A549 treated with CORT108297 at 1 μM for 4 hours (cell line): ENCODE measurements around the gene GTF2B. TPM values are rescaled to one million over a fixed set of nuclear protein-coding genes. Genes with fewer than 3 reads are reported as not detected.

Source experiments
- total RNA-seq: library from RNA; stranded (reverse); fragments of 200-300 nt; extraction: Qiagen RNA extraction; gene quantifications from 5 replicates; pipeline ENCODE4 v1.2.3, GENCODE V29; 2022

Gene GTF2B, protein sequence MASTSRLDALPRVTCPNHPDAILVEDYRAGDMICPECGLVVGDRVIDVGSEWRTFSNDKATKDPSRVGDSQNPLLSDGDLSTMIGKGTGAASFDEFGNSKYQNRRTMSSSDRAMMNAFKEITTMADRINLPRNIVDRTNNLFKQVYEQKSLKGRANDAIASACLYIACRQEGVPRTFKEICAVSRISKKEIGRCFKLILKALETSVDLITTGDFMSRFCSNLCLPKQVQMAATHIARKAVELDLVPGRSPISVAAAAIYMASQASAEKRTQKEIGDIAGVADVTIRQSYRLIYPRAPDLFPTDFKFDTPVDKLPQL
- total RNA-seq: 23.9 to 31.6 TPM (median 25.1 TPM) in 5 replicates

DNA sequence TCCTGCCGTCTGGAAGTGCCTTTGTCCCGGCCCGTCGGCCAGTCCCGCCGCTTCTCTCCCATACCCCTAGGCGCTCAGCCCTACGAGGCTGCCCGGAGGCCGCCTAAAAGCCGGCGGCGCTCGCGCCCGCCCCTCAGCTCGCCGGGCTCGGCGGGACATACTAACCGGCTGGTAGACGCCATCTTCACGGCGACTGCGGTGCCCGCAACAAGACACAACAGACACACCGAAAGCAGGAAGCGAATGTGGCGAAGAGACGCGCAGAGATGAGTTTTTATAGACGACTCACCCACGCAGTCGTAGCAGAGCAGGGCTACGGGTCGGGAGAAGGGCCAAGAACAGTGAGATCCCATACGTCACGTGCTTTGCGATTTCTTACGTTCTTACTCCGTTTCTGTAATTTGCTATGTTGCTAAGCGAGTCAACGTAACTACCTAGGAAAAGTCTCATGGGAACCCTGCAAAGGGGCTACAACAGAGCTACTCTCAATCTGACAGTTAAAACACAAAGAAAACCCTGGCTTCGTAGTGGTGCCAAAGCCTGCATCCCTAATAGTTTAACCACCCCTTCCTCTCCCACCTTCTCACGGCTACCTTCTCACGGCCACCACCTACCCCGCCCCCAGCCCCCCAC, at the start of gene GTF2B:
Gene GTF2B (minus strand): TSS at position 250 of the 633 bp plus-strand sequence. CDS start 68 bp downstream, at position 182.

Other genes with a start within 250 kb of the GTF2B start
- 11.1 to 16.3 TPM (median 15.4 TPM) in 5 replicates for gene PKN2, start 207.3 kb downstream of the GTF2B start, total RNA-seq
- 6.6 to 8.7 TPM (median 6.9 TPM) in 5 replicates for gene KYAT3, start 101.1 kb upstream of the GTF2B start, total RNA-seq
- 2.0 to 2.5 TPM (median 2.1 TPM) in 5 replicates for gene RBMXL1, start 101.1 kb upstream of the GTF2B start, total RNA-seq
- gene GBP3, start 131.3 kb upstream of the GTF2B start, total RNA-seq: 1.1 to 1.6 TPM (median 1.5 TPM) in 5 replicates
- 0.09 to 0.18 TPM (median 0.10 TPM) in 5 replicates for gene GBP1, start 173.6 kb upstream of the GTF2B start, total RNA-seq
- gene GBP2, start 234.5 kb upstream of the GTF2B start, total RNA-seq: 0.52 to 1.0 TPM (median 0.85 TPM) in 5 replicates